ENCODE results near the gene PRIM1.
"Not testable (repeated sequence)": the region's sequence is repeated elsewhere in the genome, so short reads cannot be mapped to it uniquely, and the experiment has no call there.

PRIM1 gene

GRCh38 chr12:56761812-56762211 is 9.7 kb upstream of the PRIM1 start:
- DNase-seq (ENCODE audit: low read depth in 1 of 2, low spot score in 1 of 2) = no peak

DNA sequence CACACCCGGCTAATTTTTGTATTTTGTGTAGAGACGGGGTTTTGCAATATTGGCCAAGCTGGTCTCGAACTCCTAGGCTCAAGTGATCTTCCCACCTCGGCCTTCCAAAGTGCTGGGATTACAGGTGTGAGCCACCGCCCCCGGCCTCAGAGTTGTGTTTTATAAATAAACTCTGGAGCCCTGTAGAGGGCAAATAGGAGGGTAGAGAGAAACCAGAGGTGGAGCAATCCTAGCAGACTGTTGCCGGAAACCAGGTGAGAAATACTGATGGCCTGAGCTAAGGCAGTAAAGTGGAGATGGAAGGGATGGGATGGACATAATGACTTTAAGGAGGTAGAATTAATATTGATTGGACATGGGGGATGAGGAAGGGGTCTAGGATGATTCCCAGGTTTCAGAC is 8.3 kb upstream of the PRIM1 start:
- DNase-seq (ENCODE audit: low read depth in 1 of 2, low spot score in 1 of 2) = no peak

DNA sequence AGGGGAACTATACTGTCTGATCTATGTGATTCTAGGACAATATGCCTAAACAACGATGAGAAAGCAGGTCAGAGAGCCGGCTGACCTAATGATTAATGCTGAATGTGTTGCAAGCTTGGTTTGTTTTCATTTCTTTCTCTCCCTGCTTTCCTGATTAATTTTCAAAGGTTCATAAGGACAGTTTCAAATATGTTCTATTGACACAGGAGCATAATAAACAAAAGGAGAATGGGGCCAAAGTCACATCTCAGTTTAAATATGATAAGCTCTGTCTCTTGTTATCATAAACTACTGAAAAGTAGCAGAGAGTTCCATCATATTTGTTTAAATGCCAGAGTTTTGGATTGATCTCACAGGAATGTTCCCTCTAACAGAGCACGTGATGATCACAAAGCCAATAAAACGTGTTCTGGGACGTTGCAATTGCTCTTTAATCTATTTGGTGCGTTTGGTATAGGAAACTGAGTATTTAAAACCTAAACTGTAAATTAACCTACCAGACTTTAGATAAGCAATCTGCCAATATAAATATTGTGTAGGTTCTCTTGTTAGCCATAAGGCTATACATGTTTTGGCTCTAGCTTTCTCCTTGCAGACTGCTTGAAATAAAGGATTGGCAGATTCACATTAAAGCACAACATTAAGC is 7.3 kb upstream of the PRIM1 start:
- DNase-seq (ENCODE audit: low read depth in 1 of 2, low spot score in 1 of 2) = no peak

DNA sequence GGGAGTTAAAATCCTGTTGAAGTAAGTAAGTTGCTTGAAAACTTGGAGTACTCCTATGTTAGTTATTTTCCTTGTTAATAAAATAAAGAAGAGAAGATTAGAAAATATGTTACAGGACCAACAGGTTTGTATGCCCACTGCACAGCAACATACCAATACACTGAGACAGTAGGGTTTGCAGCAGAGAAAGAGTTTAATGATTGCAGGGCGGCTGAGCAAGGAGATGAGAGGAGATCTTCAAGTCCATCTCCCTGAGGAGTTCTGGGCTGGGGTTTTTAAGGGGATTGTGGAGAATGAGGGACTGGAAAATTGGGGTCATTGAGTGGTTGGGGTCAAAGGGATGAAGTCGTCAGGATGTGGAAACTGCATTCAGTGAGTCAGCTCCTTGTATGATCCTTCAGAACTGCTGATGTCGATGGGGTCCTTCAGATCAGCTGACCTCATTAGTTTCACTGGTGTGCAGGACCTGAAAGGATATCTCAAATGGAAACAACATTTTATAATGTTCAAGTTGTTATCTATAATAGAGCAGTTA is 6.7 kb upstream of the PRIM1 start:
- no peak for DNase-seq (ENCODE audit: low read depth in 1 of 2, low spot score in 1 of 2)

- not testable (repeated sequence) for DNase-seq (ENCODE audit: low read depth in 1 of 2, low spot score in 1 of 2)
Observed at GRCh38 chr12:56757971-56758370, 5.8 kb upstream of the PRIM1 start.

DNA sequence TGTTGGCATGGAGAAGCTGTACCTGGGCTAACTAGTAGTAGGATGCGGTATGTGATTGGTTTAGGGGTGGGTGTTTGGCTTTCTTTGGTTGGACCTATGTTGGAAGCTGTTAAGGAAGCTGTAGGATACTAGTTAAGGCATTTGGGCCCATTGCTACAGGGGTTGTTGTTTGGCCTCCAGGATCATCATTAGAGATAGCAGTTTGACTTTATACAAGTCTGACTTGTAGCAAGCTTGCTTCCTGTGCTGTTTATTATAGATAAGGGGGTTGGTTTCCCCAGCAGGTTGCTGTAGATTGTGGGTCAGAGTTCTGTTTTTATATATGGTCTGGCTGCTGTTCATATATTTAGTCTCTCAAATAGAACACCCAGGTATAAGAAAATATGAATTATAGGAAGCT is 1.4 kb upstream of the PRIM1 start:
- no peak for DNase-seq (ENCODE audit: low read depth in 1 of 2, low spot score in 1 of 2)

DNA sequence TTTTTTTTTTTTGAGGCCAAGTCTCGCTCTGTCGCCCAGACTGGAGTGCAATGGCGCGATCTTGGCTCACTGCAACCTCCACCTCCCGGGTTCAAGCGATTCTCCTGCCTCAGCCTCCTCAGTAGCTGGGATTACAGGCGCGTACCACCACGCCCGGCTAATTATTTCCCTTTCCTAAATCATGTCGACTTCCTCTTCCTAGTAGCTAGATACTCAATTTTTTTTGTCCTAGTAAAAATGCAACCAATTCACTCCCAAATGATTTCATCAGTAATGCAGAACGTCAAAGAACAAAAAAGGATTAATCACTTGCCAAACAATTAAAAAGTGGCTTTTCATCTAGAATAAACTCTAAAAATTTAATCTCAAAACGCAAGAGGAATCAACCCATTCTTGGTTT is 1.5 kb downstream of the PRIM1 start:
- not testable (repeated sequence) for DNase-seq (ENCODE audit: low read depth in 1 of 2, low spot score in 1 of 2)

DNA sequence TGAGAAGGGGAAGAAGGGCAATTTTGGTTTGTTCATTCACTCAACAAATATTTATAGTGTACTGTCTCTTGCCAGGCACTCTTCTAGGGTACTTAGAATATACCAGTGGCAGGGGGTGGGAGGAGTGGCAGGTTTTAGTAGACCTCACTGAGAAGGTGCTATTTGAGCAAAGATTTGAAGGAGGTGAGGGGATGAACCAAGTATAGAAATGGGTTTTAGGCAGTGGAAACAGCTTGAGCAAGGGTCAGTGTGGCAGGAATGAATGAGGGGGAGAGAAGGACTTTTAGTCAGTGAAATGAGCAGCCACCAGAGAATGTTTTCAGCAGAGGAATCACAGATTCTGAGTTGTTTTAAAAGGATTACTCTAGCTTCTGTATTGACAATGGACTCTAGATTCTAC is 2.3 kb downstream of the PRIM1 start:
- DNase-seq (ENCODE audit: low read depth in 1 of 2, low spot score in 1 of 2) = no peak

DNA sequence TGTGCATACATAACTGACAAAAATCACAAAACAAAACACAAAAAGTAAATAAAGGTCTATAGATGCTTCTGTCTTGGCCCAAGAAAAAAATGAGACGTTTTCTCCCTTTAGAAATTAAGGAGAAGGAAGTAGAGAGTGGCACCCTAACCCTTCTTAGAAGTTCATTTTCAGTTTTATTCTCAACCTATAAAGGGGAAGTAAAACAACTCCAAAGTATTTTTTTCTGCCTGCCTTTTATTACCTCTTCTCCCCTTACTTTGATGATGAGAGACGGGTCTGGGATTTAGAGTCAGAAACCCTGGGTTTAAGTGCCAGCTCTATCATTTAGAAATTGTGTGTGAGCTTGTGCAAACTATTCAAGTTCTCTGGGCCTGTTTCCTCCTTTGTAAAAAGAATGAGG is 2.8 kb downstream of the PRIM1 start:
- DNase-seq (ENCODE audit: low read depth in 1 of 2, low spot score in 1 of 2) = no peak

DNA sequence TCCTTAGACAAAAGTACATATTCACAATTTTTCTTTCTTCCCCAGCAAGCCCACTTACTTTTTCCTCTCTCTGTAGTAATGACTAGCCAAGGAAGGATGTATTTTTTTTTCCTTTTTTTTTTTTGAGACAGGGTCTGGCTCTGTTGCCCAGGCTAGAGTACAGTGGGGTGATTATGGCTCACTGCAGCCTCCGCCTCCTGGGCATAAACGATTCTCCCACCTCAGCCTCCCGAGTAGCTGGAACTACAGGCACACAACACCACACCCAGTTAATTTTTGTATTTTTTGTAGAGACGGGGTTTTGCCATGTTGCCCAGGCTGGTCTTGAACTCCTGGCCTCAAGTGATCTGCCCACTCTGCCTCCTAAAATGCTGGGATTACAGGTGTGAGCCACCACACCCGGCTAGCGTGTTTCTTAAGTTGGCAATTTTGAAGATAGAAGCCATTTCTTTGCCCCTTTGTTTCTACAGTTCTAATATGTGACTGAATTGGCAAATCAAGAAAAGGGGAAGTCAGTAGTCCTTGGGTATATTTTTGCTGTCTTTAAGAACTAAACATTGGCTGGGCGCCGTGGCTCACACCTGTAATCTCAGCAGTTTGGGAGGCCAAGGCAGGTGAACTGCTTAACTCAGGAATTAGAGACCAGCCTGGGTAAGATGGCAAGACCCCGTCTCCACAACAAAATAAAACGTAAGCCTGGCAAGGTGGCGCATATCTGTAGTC is 23.8 kb downstream of the PRIM1 start:
- no peak for DNase-seq (ENCODE audit: low read depth in 1 of 2, low spot score in 1 of 2)

DNA sequence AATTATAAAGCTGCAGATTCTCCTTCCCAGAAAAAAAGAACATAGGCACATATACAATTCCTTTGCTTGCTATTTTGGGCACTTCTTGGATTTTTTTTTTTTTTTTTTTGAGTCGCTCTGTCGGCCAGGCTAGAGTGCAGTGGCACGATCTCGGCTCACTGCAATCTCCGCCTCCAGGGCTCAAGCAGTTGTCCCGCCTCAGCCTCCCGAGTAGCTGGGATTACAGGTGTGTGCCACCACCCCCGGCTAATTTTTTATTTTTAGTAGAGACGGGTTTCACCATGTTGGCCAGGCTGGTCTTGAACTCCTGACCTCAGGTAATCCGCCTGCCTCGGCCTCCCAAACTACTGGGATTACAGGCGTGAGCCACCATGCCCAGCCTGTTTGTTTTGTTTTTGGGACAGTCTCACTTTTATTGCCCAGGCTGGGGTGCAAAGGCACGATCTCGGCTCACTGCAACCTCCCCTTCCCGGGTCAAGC is 25.9 kb downstream of the PRIM1 start:
- not testable (repeated sequence) for DNase-seq (ENCODE audit: low read depth in 1 of 2, low spot score in 1 of 2)

DNA sequence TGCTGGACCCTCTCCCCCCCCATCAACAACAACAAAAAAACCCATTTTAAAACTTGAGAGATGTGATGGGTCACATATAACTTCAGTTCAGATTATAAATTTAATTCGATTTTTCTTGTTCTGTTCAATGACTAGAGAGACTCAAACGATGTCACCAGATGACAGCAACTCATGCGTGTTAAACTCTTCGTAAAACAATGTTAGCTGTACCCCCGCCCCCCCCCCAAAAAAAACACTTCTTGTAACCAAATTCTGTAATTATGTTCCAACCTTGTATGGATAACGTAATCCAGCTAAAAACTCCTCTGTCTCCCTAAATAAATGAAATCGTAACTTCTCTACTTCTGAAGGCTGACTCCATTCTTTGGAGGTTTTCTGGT is 26.4 kb downstream of the PRIM1 start:
- DNase-seq (ENCODE audit: low read depth in 1 of 2, low spot score in 1 of 2) = no peak

GRCh38 chr12:56724972-56725722 is 27.0 kb downstream of the PRIM1 start, which contains the start of gene NACA:
TSS of gene NACA (minus strand) at chr12:56725299. CDS start at chr12:56724521, 778 bp downstream.
- peak; percentile 95 to 97 for DNase-seq (ENCODE audit: low read depth in 1 of 2, low spot score in 1 of 2)

DNA sequence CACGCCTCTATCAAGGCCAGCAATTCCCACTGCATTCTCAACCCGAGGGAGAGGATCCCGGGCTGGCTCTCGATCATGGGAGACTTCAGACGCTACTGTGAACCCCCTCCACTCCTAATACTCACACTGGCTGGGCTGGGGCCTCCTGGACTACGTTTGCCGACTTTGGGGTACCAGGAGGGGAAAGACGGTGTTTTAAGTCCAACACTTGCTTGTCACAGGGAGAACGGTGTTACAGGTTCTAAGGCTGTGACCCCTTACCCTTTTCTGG is 27.5 kb downstream of the PRIM1 start:
- no peak for DNase-seq (ENCODE audit: low read depth in 1 of 2, low spot score in 1 of 2)

DNA sequence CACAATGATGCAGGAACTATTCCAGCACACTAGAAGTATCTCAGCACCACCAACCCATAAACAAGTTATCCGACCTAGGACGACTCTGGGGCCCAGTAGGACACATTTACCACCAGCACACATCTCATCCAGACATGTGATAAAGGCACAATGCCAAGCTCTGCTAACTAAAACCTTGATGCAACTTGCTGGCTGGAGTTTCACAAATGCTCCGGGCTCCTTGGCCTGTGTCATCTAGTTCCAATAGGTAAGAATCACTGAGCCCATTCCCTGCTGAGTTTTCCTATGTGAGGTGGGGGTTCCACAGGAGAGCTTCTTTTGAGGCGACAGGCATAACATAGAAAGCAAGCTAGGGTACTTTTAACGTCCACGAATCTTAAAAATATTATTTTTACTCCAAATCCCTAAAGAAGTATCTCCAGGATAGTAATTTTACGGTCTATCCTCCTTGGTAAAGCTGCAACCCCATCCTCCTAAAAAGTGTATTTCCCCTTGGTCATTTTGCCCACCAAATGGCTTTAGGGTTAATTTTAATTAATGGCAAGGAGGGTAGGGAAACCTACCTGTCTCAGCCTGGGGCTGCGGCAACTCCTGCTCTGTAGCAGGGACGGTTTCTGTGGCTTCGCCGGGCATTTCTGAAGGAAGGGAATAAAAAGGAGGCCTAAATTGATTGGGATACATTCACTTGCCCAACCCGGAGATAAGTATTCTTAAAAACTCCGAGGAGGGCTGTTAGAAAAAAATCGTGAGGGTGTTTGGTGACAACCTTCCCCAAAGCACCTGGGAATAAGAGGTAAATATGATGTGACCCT is 28.0 kb downstream of the PRIM1 start:
- DNase-seq (ENCODE audit: low read depth in 1 of 2, low spot score in 1 of 2) = no peak

GRCh38 chr12:56723352-56723751 is 28.8 kb downstream of the PRIM1 start:
- no peak for DNase-seq (ENCODE audit: low read depth in 1 of 2, low spot score in 1 of 2)

GRCh38 chr12:56722832-56723231 is 29.3 kb downstream of the PRIM1 start:
- no peak for DNase-seq (ENCODE audit: low read depth in 1 of 2, low spot score in 1 of 2)

GRCh38 chr12:56721721-56722120 is 30.4 kb downstream of the PRIM1 start:
- DNase-seq (ENCODE audit: low read depth in 1 of 2, low spot score in 1 of 2) = no peak

DNA sequence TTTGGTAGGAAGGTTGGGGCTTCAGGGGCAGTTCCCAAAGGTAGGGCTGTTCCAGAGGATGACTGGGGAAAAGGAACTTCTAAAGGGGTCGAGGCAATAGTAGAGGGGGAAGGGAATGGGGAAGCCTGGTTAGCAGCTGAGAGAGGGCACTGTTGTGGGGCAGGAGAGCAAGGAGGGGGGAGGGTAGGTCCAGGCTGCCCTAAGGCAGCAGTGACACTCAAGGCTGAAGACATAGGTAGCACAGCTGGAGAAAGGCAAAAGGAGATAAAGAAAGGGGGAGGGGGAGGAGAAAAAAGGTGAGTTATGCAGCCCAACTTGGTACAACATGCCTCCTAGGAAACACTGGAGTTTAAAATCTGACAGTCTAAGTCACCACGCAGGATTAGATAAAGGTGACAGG is 30.9 kb downstream of the PRIM1 start:
- DNase-seq (ENCODE audit: low read depth in 1 of 2, low spot score in 1 of 2) = no peak

- no peak for DNase-seq (ENCODE audit: low read depth in 1 of 2, low spot score in 1 of 2)
Observed at GRCh38 chr12:56720731-56721151, 31.4 kb downstream of the PRIM1 start.

DNA sequence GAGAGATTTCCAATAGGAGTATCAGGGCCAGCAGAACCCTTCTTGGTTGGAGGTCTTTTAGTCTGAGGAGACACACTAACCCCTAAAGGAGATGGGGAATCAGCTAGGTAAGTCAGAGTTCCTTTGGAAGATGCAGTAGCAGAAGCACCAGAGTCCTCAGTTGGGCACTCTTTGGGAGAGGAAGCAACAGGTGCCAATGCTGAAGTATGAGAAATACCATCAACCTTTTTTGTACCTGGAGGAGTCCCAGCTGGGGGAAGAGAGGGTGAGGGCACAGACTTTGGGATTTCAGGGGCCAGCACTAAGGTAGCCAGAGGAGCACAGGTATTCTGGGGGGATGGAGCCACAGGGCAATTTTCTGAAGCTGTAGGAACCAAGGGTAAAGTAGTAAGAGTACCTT is 33.1 kb downstream of the PRIM1 start:
- DNase-seq (ENCODE audit: low read depth in 1 of 2, low spot score in 1 of 2) = no peak

Measured in activated T-helper 1 cell treated with anti-CD3 and anti-CD28 coated beads, Interleukin-2, amount 50 U/mL, for 16 hours (primary cell).